PFSK-1 (cell line): ENCODE results near the gene HAPLN3.

Experiments
- POLR2AphosphoS5 ChIP-seq: IDR thresholded peaks from 2 replicates; pipeline ENCODE4 v1.6.1; 2012; ENCODE audit warnings: low read depth, mild to moderate bottlenecking, control low read depth, low read length, moderate library complexity
- TAF1 ChIP-seq: IDR thresholded peaks from 2 replicates; pipeline ENCODE4 v1.6.1; 2012; ENCODE audit warnings: low read length, control low read depth, borderline replicate concordance; ENCODE audit not compliant: insufficient read depth

DNA sequence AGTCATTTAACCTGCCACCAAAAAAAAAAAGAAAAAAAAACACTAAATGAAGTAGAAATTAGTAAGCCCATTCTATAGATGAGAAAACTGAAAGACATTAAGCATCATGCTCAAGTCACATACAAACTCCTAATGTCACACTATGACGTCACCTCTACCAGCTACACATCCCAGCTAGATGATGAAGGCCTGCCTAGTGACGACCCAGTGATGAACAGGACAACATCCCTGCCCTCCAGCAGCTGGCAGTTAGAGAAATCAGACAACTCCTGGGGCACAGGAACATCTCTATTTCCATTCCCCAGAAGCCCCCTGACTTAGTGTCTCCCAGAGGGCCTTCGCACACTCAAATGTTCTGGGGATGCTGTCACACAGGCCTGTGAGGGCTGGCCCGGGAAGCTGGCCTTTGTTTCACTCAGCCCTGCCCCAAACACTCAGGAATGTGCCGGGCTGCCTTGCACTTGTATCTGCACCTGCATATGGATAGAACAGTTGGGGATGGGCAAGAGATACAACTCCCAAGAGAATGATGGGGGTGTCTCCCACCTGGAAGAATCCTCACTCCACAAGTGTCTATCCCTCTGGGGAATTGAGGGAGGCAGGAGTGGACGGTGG, 7.0 kb upstream of the HAPLN3 start:
- TF ChIP-seq POLR2AphosphoS5 (no peak), TAF1 (no peak)
